SK-N-SH (cell line): ENCODE measurements around the gene UBE2E1. TPM values are rescaled to one million over a fixed set of nuclear protein-coding genes. Genes with fewer than 3 reads are reported as not detected.

Source experiments
- CTCF ChIA-PET: fragments of 300-600, 350-600 bp; formaldehyde crosslinking; extraction: SDS; loops from one replicate; lab custom pipeline; 2021; lab: Yijun Ruan, JAX
- POLR2A ChIA-PET: fragments of 350-600 bp; sonication (Branson Sonifier 250); formaldehyde crosslinking; extraction: SDS; loops from one replicate; lab custom pipeline; 2020; ENCODE audit warnings: antibody characterized with exemption, inconsistent platforms; lab: Yijun Ruan, JAX
- DNase-seq: peaks from one replicate; pipeline ENCODE4 v3.0.0; 2012
- H2AFZ ChIP-seq: fragments of 200-600 bp; sonication (generic); 2 replicates; pipeline ENCODE4 v1.8.1; 2016; ENCODE audit warnings: antibody characterized with exemption, mild to moderate bottlenecking, low read depth
- H3F3A ChIP-seq: fragments of 200-600 bp; sonication (generic); replicated peaks from 2 replicates; pipeline ENCODE3; 2016; ENCODE audit warnings: antibody characterized with exemption, mild to moderate bottlenecking; ENCODE audit not compliant: insufficient read depth
- H3K27ac ChIP-seq, 2 experiments: fragments of 200-500 bp in 1 of 2; fragments of 200-600 bp in 1 of 2; sonication (Bioruptor generic) in 1 of 2; sonication (generic), shearing (Covaris generic) in 1 of 2; 2 replicates each; pipeline versions ENCODE4 v1.5.1 to v1.6.1; 2014 to 2016; ENCODE audit warnings: low read depth in 2 of 2, inconsistent platforms in 1 of 2, low read length in 1 of 2, mild to moderate bottlenecking in 1 of 2, mixed read lengths in 1 of 2
- H3K27me3 ChIP-seq: fragments of 200-600 bp; sonication (generic), shearing (Covaris generic); 2 replicates; pipeline ENCODE4 v1.6.1; 2016; ENCODE audit warnings: mixed run types; ENCODE audit not compliant: insufficient read depth
- H3K36me3 ChIP-seq, 2 experiments: fragments of 200-500 bp in 1 of 2; fragments of 200-600 bp in 1 of 2; sonication (Bioruptor generic) in 1 of 2; sonication (generic) in 1 of 2; replicated peaks in 1 of 2; 2 replicates each; pipeline versions ENCODE3 to v1.5.1; 2014 to 2016; ENCODE audit warnings: low read length in 1 of 2, mild to moderate bottlenecking in 1 of 2; ENCODE audit not compliant: insufficient read depth in 2 of 2, control insufficient read depth in 1 of 2
- H3K4me1 ChIP-seq, 2 experiments: fragments of 200-500 bp in 1 of 2; fragments of 200-600 bp in 1 of 2; sonication (Bioruptor generic) in 1 of 2; sonication (generic), shearing (Covaris generic) in 1 of 2; 2 replicates each; pipeline versions ENCODE4 v1.5.1 to v1.6.1; 2014 to 2016; ENCODE audit warnings: low read depth in 1 of 2, low read length in 1 of 2, mixed run types in 1 of 2; ENCODE audit not compliant: insufficient read depth in 2 of 2, control insufficient read depth in 1 of 2
- H3K4me2 ChIP-seq: fragments of 200-600 bp; sonication (generic), shearing (Covaris generic); 2 replicates; pipeline ENCODE4 v1.6.1; 2017; ENCODE audit warnings: mixed run types
- H3K4me3 ChIP-seq, 2 experiments: fragments of 200-500 bp in 1 of 2; fragments of 200-600 bp in 1 of 2; sonication (Bioruptor generic) in 1 of 2; sonication (generic), shearing (Covaris generic) in 1 of 2; 2 replicates each; pipeline versions ENCODE4 v1.5.1 to v1.8.1; 2014 to 2016; ENCODE audit warnings: low read depth in 2 of 2, inconsistent platforms in 1 of 2, low read length in 1 of 2, mild to moderate bottlenecking in 1 of 2, mixed read lengths in 1 of 2, moderate library complexity in 1 of 2
- H3K79me2 ChIP-seq: fragments of 200-600 bp; sonication (generic); 2 replicates; pipeline ENCODE4 v1.8.1; 2017; ENCODE audit warnings: mild to moderate bottlenecking; ENCODE audit not compliant: insufficient read depth
- H3K9ac ChIP-seq: fragments of 200-600 bp; sonication (generic); 2 replicates; pipeline ENCODE4 v1.6.1; 2017; ENCODE audit warnings: mixed run types
- H3K9me2 ChIP-seq: fragments of 200-600 bp; sonication (generic); 2 replicates; pipeline ENCODE4 v1.6.1; 2017; ENCODE audit warnings: mixed run types
- H3K9me3 ChIP-seq: fragments of 200-600 bp; sonication (generic); 2 replicates; pipeline ENCODE4 v1.6.1; 2017; ENCODE audit warnings: mixed run types, mild to moderate bottlenecking, moderate library complexity
- H4K20me1 ChIP-seq: fragments of 200-600 bp; sonication (generic); 2 replicates; pipeline ENCODE4 v1.6.1; 2017; ENCODE audit warnings: mild to moderate bottlenecking, mixed run types; ENCODE audit not compliant: insufficient read depth
- CHD2 ChIP-seq: fragments of 150-350 bp; IDR thresholded peaks from 2 replicates; pipeline ENCODE4 v1.6.1; 2018; ENCODE audit warnings: low read length; ENCODE audit not compliant: partially characterized antibody
- EP300 ChIP-seq, 2 experiments: IDR thresholded peaks; 2 replicates each; pipeline versions ENCODE4 v1.4.0 to v1.6.1; 2012; ENCODE audit warnings: borderline replicate concordance in 1 of 2, low read depth in 1 of 2, low read length in 1 of 2
- EZH2phosphoT487 ChIP-seq: fragments of 200-600 bp; sonication (generic); IDR thresholded peaks from 2 replicates; pipeline ENCODE4 v1.6.1; 2017; ENCODE audit warnings: low read depth, mixed run types, mild to moderate bottlenecking, antibody characterized with exemption, moderate library complexity, borderline replicate concordance
- FOSL2 ChIP-seq: IDR thresholded peaks from 2 replicates; pipeline ENCODE4 v1.4.0; 2012; ENCODE audit warnings: low read depth, mild to moderate bottlenecking, moderate library complexity, borderline replicate concordance
- FOXJ3 ChIP-seq: sonication (generic); formaldehyde crosslinking; IDR thresholded peaks from 2 replicates; pipeline ENCODE4 v1.5.1; 2020; ENCODE audit warnings: mild to moderate bottlenecking, missing genetic modification reagents
- FOXM1 ChIP-seq: IDR thresholded peaks from 2 replicates; pipeline ENCODE4 v1.4.0; 2012; ENCODE audit warnings: low read depth, mild to moderate bottlenecking
- JUND ChIP-seq: IDR thresholded peaks from 2 replicates; pipeline ENCODE4 v1.4.0; 2012
- MXI1 ChIP-seq: IDR thresholded peaks from 2 replicates; pipeline ENCODE4 v1.6.1; 2012; ENCODE audit warnings: mild to moderate bottlenecking, low read depth, low read length, improper control_type of control experiment
- NRF1 ChIP-seq: IDR thresholded peaks from 2 replicates; pipeline ENCODE4 v1.6.1; 2012; ENCODE audit warnings: low read depth, mild to moderate bottlenecking, low read length
- POLR2AphosphoS5 ChIP-seq: IDR thresholded peaks from 2 replicates; pipeline ENCODE4 v1.6.1; 2012; ENCODE audit warnings: low read depth, low read length
- RCOR1 ChIP-seq: fragments of 150-350 bp; IDR thresholded peaks from 2 replicates; pipeline ENCODE4 v1.6.1; 2017; ENCODE audit warnings: antibody characterized with exemption, low read length
- REST ChIP-seq: IDR thresholded peaks from 2 replicates; pipeline ENCODE4 v1.6.1; 2012; ENCODE audit warnings: mild to moderate bottlenecking, low read depth, low read length, moderate library complexity
- TCF12 ChIP-seq: IDR thresholded peaks from 2 replicates; pipeline ENCODE4 v1.4.0; 2012
- WGBS: methylation state at CpG from one replicate; pipeline ENCODE4 v1.1.6; 2017; ENCODE audit warnings: low lambda C conversion rate; 5-methylcytosine and 5-hydroxymethylcytosine counted together
- polyA plus RNA-seq, 3 experiments: library from polyadenylated mRNA; depleted of rRNA; stranded (reverse); fragments of >200 nt; gene quantifications; 2 replicates each; pipeline ENCODE4 v1.2.3, GENCODE V29; 2012
- TF ChIP-seq, protein P1 (sequence below): IDR thresholded peaks from 2 replicates; pipeline ENCODE4 v1.4.0; 2012; ENCODE audit warnings: low read depth, borderline replicate concordance
- TF ChIP-seq, protein P2 (sequence below): IDR thresholded peaks from 2 replicates; pipeline ENCODE4; 2012
- TF ChIP-seq, protein P3 (sequence below): IDR thresholded peaks from 2 replicates; pipeline ENCODE4 v1.4.0; 2012; ENCODE audit warnings: low read depth

The UBE2E1 gene
- polyA plus RNA-seq, 1 of the 3 experiments (the other 2 are of a cell fraction), result 59.9 TPM

DNA sequence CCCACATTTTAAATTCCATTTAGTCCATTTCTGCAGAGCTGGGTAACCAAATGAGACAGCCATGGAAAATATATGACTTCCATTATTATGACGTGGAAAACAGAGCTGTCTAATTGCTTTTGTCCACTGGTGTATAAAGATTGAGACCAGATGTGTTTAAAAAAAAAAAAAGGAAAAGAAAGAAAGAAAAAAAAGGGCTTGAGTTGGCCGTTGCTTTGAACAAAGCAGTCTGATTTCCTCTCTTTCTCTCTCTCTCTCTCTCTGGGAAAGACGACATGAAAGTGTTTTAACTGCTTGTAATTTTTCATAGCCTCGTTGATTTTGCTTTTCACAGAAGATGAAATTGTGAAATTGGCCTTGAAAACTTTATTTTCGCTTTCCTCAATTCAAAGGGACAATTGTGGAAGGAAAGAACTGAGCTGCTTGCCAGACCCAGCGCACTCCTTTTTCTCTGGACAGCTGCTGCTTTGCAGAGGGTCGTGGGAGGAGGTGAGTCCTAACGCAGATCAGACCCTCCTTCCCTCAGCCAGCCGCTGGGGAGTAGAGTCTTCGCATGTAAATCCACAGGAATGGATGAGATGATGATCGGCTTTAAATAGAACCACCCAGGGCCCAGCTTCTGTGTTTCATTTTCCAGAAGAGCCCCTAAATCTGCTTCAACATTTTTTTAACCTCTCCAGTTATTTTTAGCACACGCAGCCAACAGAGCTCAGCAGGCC, 42.8 kb upstream of the UBE2E1 start:
- ChIA-PET CTCF (interaction anchor here (0.8 to 2.0 kb wide), 4 partner anchors 11 to 126 kb away, joined by 3 to 6 read pairs (median 4); no protein-coding TSS in a partner anchor), POLR2A (interaction anchor here (0.6 to 1.7 kb wide), 6 partner anchors 27 to 154 kb away, joined by 3 to 10 read pairs (median 3); partner anchors contain the start of genes NKIRAS1 and RPL15)
- Histone ChIP-seq H3K36me3 (no peaks in the 10 kb centered on the region), H3K4me2 (peak overlapping the region; percentile 76), H3K27ac (peak overlapping the region; percentile 83 to 89), H3F3A (no peaks in the 10 kb centered on the region), H2AFZ (peak overlapping the region; percentile 90), H3K79me2 (no peaks in the 10 kb centered on the region), H3K9ac (peak overlapping the region; percentile 49; the same call in 1 of the 2 replicates), H3K4me1 (peaks cover 0 to 19% of the 10 kb centered on the region in 2 experiments; a peak in 1 of 4 replicates), H3K9me2 (no peaks in the 10 kb centered on the region), H3K27me3 (no peaks in the 10 kb centered on the region), H3K9me3 (no peaks in the 10 kb centered on the region), H4K20me1 (no peaks in the 10 kb centered on the region), H3K4me3 (peak overlapping the region; percentile 35 to 37; a peak in 2 of 4 replicates)
- 13% methylated on average over 11 of the region's 12 CpGs for WGBS
- peak; percentile 67 for DNase-seq
- peak; percentile 28; the same call in 1 of the 2 replicates for TF ChIP-seq REST
- TF ChIP-seq EZH2phosphoT487, result no peak
- TF ChIP-seq, protein P1, sequence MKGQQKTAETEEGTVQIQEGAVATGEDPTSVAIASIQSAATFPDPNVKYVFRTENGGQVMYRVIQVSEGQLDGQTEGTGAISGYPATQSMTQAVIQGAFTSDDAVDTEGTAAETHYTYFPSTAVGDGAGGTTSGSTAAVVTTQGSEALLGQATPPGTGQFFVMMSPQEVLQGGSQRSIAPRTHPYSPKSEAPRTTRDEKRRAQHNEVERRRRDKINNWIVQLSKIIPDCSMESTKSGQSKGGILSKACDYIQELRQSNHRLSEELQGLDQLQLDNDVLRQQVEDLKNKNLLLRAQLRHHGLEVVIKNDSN, result no peak
- TF ChIP-seq TCF12, result peak; percentile 86
- TF ChIP-seq NRF1, result no peak
- TF ChIP-seq, protein P2, sequence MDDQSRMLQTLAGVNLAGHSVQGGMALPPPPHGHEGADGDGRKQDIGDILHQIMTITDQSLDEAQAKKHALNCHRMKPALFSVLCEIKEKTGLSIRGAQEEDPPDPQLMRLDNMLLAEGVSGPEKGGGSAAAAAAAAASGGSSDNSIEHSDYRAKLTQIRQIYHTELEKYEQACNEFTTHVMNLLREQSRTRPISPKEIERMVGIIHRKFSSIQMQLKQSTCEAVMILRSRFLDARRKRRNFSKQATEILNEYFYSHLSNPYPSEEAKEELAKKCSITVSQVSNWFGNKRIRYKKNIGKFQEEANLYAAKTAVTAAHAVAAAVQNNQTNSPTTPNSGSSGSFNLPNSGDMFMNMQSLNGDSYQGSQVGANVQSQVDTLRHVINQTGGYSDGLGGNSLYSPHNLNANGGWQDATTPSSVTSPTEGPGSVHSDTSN, result peak; percentile 64
- TF ChIP-seq MXI1, result 0 out of 2 replicates have a peak, but pooled peaks have one; percentile 41
- peak; percentile 63 to 87 for TF ChIP-seq EP300 (IDR thresholded peaks at IDR 0.05; ENCODE audit: borderline replicate concordance in 1 of 2, low read depth in 1 of 2, low read length in 1 of 2)
- TF ChIP-seq FOXM1, result no peak
- TF ChIP-seq FOSL2, result no peak
- no peak for TF ChIP-seq FOXJ3 (CRISPR knock-in tag)
- TF ChIP-seq JUND, result no peak; the same call in 1 of the 2 replicates
- TF ChIP-seq, protein P3, sequence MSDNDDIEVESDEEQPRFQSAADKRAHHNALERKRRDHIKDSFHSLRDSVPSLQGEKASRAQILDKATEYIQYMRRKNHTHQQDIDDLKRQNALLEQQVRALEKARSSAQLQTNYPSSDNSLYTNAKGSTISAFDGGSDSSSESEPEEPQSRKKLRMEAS, result 0 out of 2 replicates have a peak, but pooled peaks have one; percentile 3
- TF ChIP-seq RCOR1, result peak; percentile 40
- TF ChIP-seq POLR2AphosphoS5, result peak; percentile 52; the same call in 1 of the 2 replicates
- TF ChIP-seq CHD2, result peak; percentile 29
